Colonic mucosa (tissue), 4 donors: ENCODE results near the gene SEMA3D. TPM values are rescaled to one million over a fixed set of nuclear protein-coding genes. Genes with fewer than 3 reads are reported as not detected.

ENCODE experiments used
- DNase-seq: peaks from one replicate; pipeline ENCODE4 v3.0.0-alpha.2; 2020
- H3K27ac ChIP-seq: fragments of 200-600 bp; one replicate; pipeline ENCODE4 v1.8.0; 2021
- H3K27me3 ChIP-seq: fragments of 200-600 bp; one replicate; pipeline ENCODE4 v1.8.0; 2021
- H3K36me3 ChIP-seq: fragments of 200-600 bp; one replicate; pipeline ENCODE4 v1.8.0; 2021
- H3K4me1 ChIP-seq: fragments of 200-600 bp; one replicate; pipeline ENCODE4 v1.8.0; 2021; ENCODE audit warnings: mild to moderate bottlenecking
- H3K4me3 ChIP-seq: fragments of 200-600 bp; one replicate; pipeline ENCODE4 v1.8.0; 2021
- H3K9ac ChIP-seq, 2 donors: one replicate each; pipeline ENCODE4 v1.7.0; 2013; ENCODE audit warnings: control low read depth in 2 of 2, low read depth in 2 of 2, low read length in 2 of 2
- H3K9me3 ChIP-seq: fragments of 200-600 bp; one replicate; pipeline ENCODE4 v1.8.0; 2021
- intact Hi-C: fragments of 100-400 bp; cut with DNase I; formaldehyde crosslinking; loops from one replicate; pipeline ENCODE4 v1.14.1; 2022
- total RNA-seq, 2 donors: library from RNA; stranded (reverse); fragmentation: NEBNext Ultra II Directional in 1 of 2; extraction: Animal tissue kit (Norgen Biotek cat#: 25700) in 1 of 2; gene quantifications; one replicate each; pipeline ENCODE4 v1.2.1, GENCODE V29; 2021
- TF ChIP-seq, protein P1 (sequence below): fragments of 200-600 bp; IDR thresholded peaks from one replicate; pipeline ENCODE4 v1.8.0; 2022; ENCODE audit warnings: antibody characterized with exemption, mild to moderate bottlenecking
- donor health status: healthy.
- donor health status: DM: no; HTN: no; CAD: no.
- donor health status: DM: no; HTN: no; CAD: no.

SEMA3D gene
- total RNA-seq, 2 donors from 2014 or later, result 0.86 to 2.6 TPM

DNA sequence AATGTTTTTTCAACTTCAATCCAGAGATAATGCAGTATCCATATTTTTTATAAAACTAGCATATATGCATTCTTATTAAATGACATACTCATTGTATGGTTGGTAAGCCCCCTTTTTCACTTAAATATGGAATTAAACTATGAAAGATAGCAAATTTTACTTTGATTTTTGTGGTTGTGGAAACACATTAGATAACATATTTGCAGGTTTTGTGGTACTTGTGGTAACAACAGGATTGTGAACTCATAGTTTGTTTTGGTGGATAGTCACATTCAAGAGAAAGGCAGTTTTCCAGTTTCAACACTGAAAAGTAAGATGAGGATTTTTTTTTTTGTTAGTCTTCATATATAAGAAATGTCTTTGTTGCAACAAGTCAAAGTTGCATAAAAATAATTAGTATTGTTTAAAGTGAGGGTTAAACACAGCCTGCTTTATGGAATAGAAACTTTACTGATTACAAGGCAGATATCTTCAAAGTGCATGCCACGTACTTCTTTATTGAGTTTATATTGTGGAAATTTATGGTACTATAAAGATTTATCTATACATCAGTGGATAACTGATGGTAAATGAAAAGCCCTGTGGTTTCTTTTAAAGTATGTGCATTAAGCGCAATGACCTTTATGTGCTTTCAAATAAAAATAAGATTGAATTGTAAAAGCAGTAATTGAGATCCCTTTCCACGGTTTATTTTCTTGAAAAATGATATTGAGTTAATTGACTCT is 39.7 kb upstream of the SEMA3D start:
- TF ChIP-seq, protein P1, sequence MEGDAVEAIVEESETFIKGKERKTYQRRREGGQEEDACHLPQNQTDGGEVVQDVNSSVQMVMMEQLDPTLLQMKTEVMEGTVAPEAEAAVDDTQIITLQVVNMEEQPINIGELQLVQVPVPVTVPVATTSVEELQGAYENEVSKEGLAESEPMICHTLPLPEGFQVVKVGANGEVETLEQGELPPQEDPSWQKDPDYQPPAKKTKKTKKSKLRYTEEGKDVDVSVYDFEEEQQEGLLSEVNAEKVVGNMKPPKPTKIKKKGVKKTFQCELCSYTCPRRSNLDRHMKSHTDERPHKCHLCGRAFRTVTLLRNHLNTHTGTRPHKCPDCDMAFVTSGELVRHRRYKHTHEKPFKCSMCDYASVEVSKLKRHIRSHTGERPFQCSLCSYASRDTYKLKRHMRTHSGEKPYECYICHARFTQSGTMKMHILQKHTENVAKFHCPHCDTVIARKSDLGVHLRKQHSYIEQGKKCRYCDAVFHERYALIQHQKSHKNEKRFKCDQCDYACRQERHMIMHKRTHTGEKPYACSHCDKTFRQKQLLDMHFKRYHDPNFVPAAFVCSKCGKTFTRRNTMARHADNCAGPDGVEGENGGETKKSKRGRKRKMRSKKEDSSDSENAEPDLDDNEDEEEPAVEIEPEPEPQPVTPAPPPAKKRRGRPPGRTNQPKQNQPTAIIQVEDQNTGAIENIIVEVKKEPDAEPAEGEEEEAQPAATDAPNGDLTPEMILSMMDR, result no peak
- intact Hi-C loops, result no loop called here
- H3K27ac ChIP-seq, result no peak overlapping the region
- H3K4me1 ChIP-seq, result no peaks in the 10 kb centered on the region
- DNase-seq, result no peak
- no peaks in the 10 kb centered on the region for H3K36me3 ChIP-seq
- no peaks in the 10 kb centered on the region for H3K27me3 ChIP-seq
- H3K4me3 ChIP-seq, result no peak overlapping the region
- no peak overlapping the region for H3K9ac ChIP-seq
- H3K9me3 ChIP-seq, result no peaks in the 10 kb centered on the region

DNA sequence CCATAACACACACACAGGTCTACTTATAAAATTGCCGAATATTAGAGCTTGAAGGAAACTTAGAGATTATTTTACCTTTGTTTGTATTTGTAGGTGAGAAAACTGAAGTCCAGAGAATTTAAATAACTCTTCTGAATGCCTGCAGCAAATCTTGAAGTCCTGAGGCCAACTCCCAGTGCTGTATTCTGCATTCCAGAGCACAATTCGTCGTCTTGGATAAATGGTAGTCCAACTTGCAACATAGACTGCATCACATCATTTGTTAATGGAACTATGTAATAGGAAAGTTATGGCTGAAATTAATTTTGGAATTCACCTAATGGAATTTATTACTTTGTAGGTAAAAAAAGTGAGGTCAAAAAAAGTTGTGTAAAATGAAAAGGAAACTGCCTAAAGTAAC is 37.3 kb upstream of the SEMA3D start:
- no peaks in the 10 kb centered on the region for H3K36me3 ChIP-seq
- intact Hi-C loops, result no loop called here
- H3K27me3 ChIP-seq, result no peaks in the 10 kb centered on the region
- no peaks in the 10 kb centered on the region for H3K4me1 ChIP-seq
- TF ChIP-seq, protein P1, result no peak
- no peak overlapping the region for H3K4me3 ChIP-seq
- H3K9me3 ChIP-seq, result no peaks in the 10 kb centered on the region
- no peak overlapping the region for H3K27ac ChIP-seq
- H3K9ac ChIP-seq, result no peak overlapping the region
- no peak for DNase-seq

DNA sequence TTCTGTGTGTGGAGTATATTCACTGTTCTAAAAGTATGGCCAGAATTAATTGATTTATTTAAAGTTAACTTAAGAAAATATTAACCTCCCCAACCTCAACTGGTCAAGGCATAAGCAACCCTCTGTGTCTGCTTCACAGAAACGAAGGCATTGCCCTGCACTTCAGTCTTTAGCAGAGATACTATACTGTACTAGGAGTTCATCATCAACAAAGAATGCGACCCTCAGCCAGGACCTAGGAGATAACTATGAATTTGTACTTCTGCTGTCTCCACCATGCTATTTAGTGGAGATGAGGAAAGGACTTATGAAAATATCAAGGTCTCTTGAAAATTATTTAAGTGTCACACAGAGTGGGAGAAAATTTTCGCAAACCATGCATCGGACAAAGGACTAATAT is 35.7 kb upstream of the SEMA3D start:
- H3K4me1 ChIP-seq, result no peaks in the 10 kb centered on the region
- no peak overlapping the region for H3K4me3 ChIP-seq
- H3K36me3 ChIP-seq, result no peaks in the 10 kb centered on the region
- DNase-seq, result no peak
- no peak overlapping the region for H3K9ac ChIP-seq
- H3K9me3 ChIP-seq, result no peaks in the 10 kb centered on the region
- TF ChIP-seq, protein P1, result no peak
- no peaks in the 10 kb centered on the region for H3K27me3 ChIP-seq
- intact Hi-C loops, result no loop called here
- H3K27ac ChIP-seq, result no peak overlapping the region

DNA sequence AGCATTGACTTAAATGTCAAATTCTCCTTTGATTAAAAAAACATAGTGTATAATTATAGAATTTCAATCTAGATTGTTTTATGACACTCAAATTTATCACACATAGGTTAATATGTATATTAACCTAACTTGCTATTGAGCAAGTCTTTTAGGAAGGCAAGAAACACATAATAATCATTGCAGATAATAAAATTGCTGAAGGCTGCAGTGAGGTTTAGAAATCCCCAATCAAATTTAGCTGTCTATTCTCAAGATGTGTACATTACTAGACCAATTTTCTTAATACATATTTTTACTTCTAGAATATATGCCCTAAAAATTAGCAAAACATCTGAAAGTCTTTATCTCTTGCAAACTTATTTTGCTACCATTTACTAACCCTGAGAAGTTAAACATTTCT is 34.9 kb upstream of the SEMA3D start:
- intact Hi-C loops, result no loop called here
- no peaks in the 10 kb centered on the region for H3K4me1 ChIP-seq

DNA sequence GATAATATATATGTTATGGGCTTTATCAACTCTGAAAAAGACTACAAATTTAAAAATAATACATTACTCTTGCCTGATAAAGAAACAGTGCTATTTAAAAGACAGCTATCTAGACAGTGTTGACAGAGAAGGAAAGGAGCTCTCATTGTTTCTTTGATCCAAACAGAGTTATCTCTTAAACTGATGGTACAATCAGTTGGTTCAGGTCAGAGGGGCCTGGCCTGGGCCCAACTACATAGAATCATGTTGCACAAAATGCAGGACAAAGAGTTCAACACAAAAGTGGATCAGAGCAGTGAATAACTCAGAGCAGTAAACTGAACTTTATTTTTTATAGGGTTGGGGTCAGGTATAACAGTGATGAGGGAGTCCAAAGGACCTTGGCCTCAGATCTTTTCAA is 33.8 kb upstream of the SEMA3D start:
- intact Hi-C loops, result no loop called here
- no peaks in the 10 kb centered on the region for H3K27me3 ChIP-seq
- no peak overlapping the region for H3K27ac ChIP-seq
- H3K36me3 ChIP-seq, result no peaks in the 10 kb centered on the region
- H3K9ac ChIP-seq, result no peak overlapping the region
- no peak overlapping the region for H3K4me3 ChIP-seq
- no peaks in the 10 kb centered on the region for H3K4me1 ChIP-seq
- H3K9me3 ChIP-seq, result no peaks in the 10 kb centered on the region
- TF ChIP-seq, protein P1, result no peak
- no peak for DNase-seq

More for the DNA sequence above, 34.9 kb upstream of the SEMA3D start:
- TF ChIP-seq, protein P1, result no peak
- H3K4me3 ChIP-seq, result no peak overlapping the region
- DNase-seq, result no peak
- no peak overlapping the region for H3K27ac ChIP-seq
- no peaks in the 10 kb centered on the region for H3K36me3 ChIP-seq
- no peaks in the 10 kb centered on the region for H3K9me3 ChIP-seq
- no peak overlapping the region for H3K9ac ChIP-seq
- H3K27me3 ChIP-seq, result no peaks in the 10 kb centered on the region
